ENCODE measurements around the gene MED12L.

- no peak for TF ChIP-seq CTCF (IDR thresholded peaks at IDR 0.05; ENCODE audit: low read length)
- TF ChIP-seq EZH2 (optimal IDR thresholded peaks at IDR 0.05; ENCODE audit: low read depth, low read length) = no peak
- no peak for TF ChIP-seq EZH2phosphoT487 (IDR thresholded peaks at IDR 0.05; ENCODE audit: low read length)
Observed at GRCh38 chr3:151383111-151383510, 297.6 kb downstream of the MED12L start.
